HUES6 (cell line): ENCODE measurements around the gene PAQR4.
"Not testable (repeated sequence)": the region's sequence is repeated elsewhere in the genome, so short reads cannot be mapped to it uniquely, and the experiment has no call there.

Experiments used
- H3K27ac ChIP-seq: 2 replicates; pipeline ENCODE4 v1.7.0; 2013; ENCODE audit warnings: low read depth, mild to moderate bottlenecking, low read length, inconsistent platforms
- H3K27me3 ChIP-seq: 2 replicates; pipeline ENCODE4 v1.6.1; 2013; ENCODE audit warnings: low read length; ENCODE audit not compliant: control insufficient read depth, insufficient read depth
- H3K36me3 ChIP-seq: 2 replicates; pipeline ENCODE4 v1.6.1; 2013; ENCODE audit warnings: low read length; ENCODE audit not compliant: control insufficient read depth, insufficient read depth
- H3K4me1 ChIP-seq: 2 replicates; pipeline ENCODE4 v1.6.1; 2013; ENCODE audit warnings: low read length; ENCODE audit not compliant: control insufficient read depth, insufficient read depth
- H3K4me3 ChIP-seq: 2 replicates; pipeline ENCODE4 v1.5.1; 2013; ENCODE audit warnings: low read depth, low read length
- H3K9ac ChIP-seq: one replicate; pipeline ENCODE4 v1.6.1; 2013; ENCODE audit warnings: mild to moderate bottlenecking, low read length
- H3K9me3 ChIP-seq: 2 replicates; pipeline ENCODE4 v1.6.1; 2013; ENCODE audit warnings: low read depth, low read length; ENCODE audit not compliant: control insufficient read depth, insufficient read depth

PAQR4 gene

GRCh38 chr16:2968738-2969544 is at the start of gene PAQR4:
TSS of gene PAQR4 (plus strand) at chr16:2969348. CDS start at chr16:2969675, 327 bp downstream.
- peaks cover 14% of the 10 kb centered on the region for H3K4me1 ChIP-seq
- H3K27ac ChIP-seq: peak within 1 kb of the TSS; percentile 68; the same call in 1 of the 2 replicates
- H3K27me3 ChIP-seq: peaks cover 28% of the 10 kb centered on the region; the same call in 1 of the 2 replicates
- no peaks in the 10 kb centered on the region for H3K9me3 ChIP-seq
- peak within 1 kb of the TSS; percentile 76 for H3K4me3 ChIP-seq
- peaks cover 28% of the 10 kb centered on the region for H3K36me3 ChIP-seq
- H3K9ac ChIP-seq: peak within 1 kb of the TSS; percentile 90

- Histone ChIP-seq H3K9me3 (no peaks in the 10 kb centered on the region), H3K36me3 (peaks cover 5% of the 10 kb centered on the region; the same call in 1 of the 2 replicates), H3K9ac (no peak overlapping the region), H3K27ac (no peak overlapping the region), H3K4me3 (no peak overlapping the region), H3K4me1 (no peaks in the 10 kb centered on the region), H3K27me3 (no peaks in the 10 kb centered on the region)
Observed at GRCh38 chr16:2919511-2920255, 49.5 kb upstream of the PAQR4 start.

- Histone ChIP-seq H3K9ac (no peak overlapping the region), H3K4me1 (0 out of 2 replicates have a peak, but pooled peaks cover 14% of the 10 kb centered on the region), H3K4me3 (no peak overlapping the region), H3K9me3 (no peaks in the 10 kb centered on the region), H3K27me3 (no peaks in the 10 kb centered on the region), H3K36me3 (no peaks in the 10 kb centered on the region), H3K27ac (no peak overlapping the region)
Observed at GRCh38 chr16:2923481-2923880, 45.7 kb upstream of the PAQR4 start.

- 0 out of 2 replicates have a peak, but pooled peaks cover 14% of the 10 kb centered on the region for H3K4me1 ChIP-seq
- no peaks in the 10 kb centered on the region for H3K27me3 ChIP-seq
- peak overlapping the region; percentile 38 for H3K4me3 ChIP-seq
- no peak overlapping the region for H3K27ac ChIP-seq
- peaks cover 5% of the 10 kb centered on the region for H3K36me3 ChIP-seq
- no peak overlapping the region for H3K9ac ChIP-seq
- no peaks in the 10 kb centered on the region for H3K9me3 ChIP-seq
Observed at GRCh38 chr16:2924901-2925755, 44.0 kb upstream of the PAQR4 start.

GRCh38 chr16:2925951-2926649 is 43.0 kb upstream of the PAQR4 start:
- Histone ChIP-seq H3K9me3 (no peaks in the 10 kb centered on the region), H3K27me3 (no peaks in the 10 kb centered on the region), H3K9ac (no peak overlapping the region), H3K4me1 (0 out of 2 replicates have a peak, but pooled peaks cover 14% of the 10 kb centered on the region), H3K27ac (no peak overlapping the region), H3K4me3 (peak overlapping the region; percentile 35), H3K36me3 (peaks cover 7% of the 10 kb centered on the region)

- no peaks in the 10 kb centered on the region for H3K27me3 ChIP-seq
- H3K4me3 ChIP-seq: no peak overlapping the region
- H3K36me3 ChIP-seq: peaks cover 7% of the 10 kb centered on the region
- H3K9ac ChIP-seq: no peak overlapping the region
- H3K9me3 ChIP-seq: no peaks in the 10 kb centered on the region
- 0 out of 2 replicates have a peak, but pooled peaks cover 14% of the 10 kb centered on the region for H3K4me1 ChIP-seq
- no peak overlapping the region for H3K27ac ChIP-seq
Observed at GRCh38 chr16:2926650-2926999, 42.5 kb upstream of the PAQR4 start.

- Histone ChIP-seq H3K4me3 (no peak overlapping the region), H3K9ac (no peak overlapping the region), H3K4me1 (0 out of 2 replicates have a peak, but pooled peaks cover 14% of the 10 kb centered on the region), H3K36me3 (peaks cover 7% of the 10 kb centered on the region), H3K9me3 (no peaks in the 10 kb centered on the region), H3K27me3 (no peaks in the 10 kb centered on the region), H3K27ac (no peak overlapping the region)
Observed at GRCh38 chr16:2927010-2927646, 42.0 kb upstream of the PAQR4 start.

GRCh38 chr16:2928151-2928550 is 41.0 kb upstream of the PAQR4 start:
- Histone ChIP-seq H3K4me1 (0 out of 2 replicates have a peak, but pooled peaks cover 14% of the 10 kb centered on the region), H3K36me3 (peaks cover 10% of the 10 kb centered on the region)
- H3K27ac ChIP-seq, H3K27me3 ChIP-seq, H3K9me3 ChIP-seq, H3K4me3 ChIP-seq, H3K9ac ChIP-seq: not testable (repeated sequence)

GRCh38 chr16:2928796-2929195 is 40.4 kb upstream of the PAQR4 start:
- Histone ChIP-seq H3K9me3 (no peaks in the 10 kb centered on the region), H3K27me3 (no peaks in the 10 kb centered on the region), H3K27ac (no peak overlapping the region), H3K4me1 (0 out of 2 replicates have a peak, but pooled peaks cover 14% of the 10 kb centered on the region), H3K36me3 (peaks cover 14% of the 10 kb centered on the region), H3K9ac (no peak overlapping the region), H3K4me3 (no peak overlapping the region)

- no peaks in the 10 kb centered on the region for H3K9me3 ChIP-seq
- no peak overlapping the region for H3K27ac ChIP-seq
- H3K36me3 ChIP-seq: peaks cover 22% of the 10 kb centered on the region
- H3K27me3 ChIP-seq: no peaks in the 10 kb centered on the region
- H3K9ac ChIP-seq: no peak overlapping the region
- H3K4me1 ChIP-seq: 0 out of 2 replicates have a peak, but pooled peaks cover 14% of the 10 kb centered on the region
- no peak overlapping the region for H3K4me3 ChIP-seq
Observed at GRCh38 chr16:2929693-2930092, 39.5 kb upstream of the PAQR4 start.
